ENCODE data around the gene SLC44A1.

The SLC44A1 gene

DNA sequence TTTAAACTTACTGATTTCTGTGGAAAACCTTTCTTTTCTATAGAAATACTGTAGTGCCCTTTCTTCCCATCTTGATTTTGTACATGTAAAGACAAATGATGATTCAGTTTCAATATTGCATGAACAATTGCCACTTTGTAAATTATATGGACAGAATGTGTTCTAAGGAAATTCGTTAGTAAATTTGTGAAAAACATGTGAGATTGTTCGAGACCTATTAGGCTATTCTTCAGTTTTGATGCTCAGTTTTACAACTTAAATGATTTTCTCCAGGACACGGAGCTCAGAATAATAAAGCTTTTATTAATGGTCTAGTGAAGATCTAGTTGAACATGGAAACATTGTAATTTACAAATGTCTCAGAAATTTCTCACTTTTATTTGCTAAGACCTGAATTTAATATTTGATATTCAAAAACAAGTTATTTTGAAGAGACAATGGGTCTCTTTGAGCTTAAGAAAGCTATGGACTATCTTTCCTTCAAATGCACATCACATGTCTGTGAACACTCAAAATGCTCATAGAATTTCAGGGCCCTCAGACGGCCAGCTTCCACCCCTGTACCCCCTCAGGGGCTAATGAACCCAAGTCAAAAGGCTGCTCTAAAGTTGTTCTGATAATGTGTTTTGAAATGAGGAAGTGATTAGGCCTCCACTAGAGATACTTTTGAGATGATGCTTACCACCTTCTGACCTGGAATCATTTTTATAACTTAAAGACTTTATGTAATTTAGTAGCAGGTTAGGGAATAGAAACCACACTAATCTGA, 149.3 kb downstream of the SLC44A1 start:
- no peak for DNase-seq (ENCODE audit: low read depth)

DNA sequence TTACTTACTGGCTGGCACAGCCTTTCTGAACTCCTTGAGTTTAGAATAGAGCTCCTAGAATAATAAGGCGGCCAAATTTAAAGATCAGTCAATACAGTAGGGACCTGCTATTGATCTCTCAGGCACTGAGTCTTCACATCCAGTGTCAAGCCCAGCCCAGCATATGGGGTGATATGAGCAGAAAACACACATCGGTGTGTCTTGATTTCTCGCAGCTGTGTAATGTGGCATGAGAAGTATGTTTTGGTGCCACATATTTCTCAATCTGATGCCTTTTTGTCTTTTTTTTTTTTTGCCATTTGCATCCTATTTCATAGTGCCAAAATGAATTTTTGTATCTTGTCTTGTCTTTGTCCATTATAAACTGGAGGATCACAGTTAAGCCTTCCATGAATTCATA, 152.0 kb downstream of the SLC44A1 start:
- DNase-seq (ENCODE audit: low read depth), result no peak

DNA sequence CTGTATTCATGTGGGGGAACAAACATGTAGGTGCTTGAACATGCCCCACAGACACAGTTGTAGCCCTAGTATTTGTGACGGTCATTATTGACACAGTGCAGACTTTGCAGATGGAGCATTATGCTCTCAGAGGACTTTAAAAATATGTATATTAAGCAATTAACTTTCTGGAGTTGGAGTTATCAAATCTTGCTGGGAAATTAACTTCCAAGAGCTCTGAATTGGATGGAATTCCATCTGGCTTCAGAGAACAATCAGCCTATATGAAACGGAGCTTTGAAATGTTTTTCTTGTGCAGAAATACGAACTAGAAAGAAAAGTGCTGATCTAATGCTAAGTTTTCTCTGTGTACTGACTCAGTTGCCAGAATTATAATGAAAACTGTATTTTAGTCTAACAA, 152.4 kb downstream of the SLC44A1 start:
- no peak for DNase-seq (ENCODE audit: low read depth)

DNA sequence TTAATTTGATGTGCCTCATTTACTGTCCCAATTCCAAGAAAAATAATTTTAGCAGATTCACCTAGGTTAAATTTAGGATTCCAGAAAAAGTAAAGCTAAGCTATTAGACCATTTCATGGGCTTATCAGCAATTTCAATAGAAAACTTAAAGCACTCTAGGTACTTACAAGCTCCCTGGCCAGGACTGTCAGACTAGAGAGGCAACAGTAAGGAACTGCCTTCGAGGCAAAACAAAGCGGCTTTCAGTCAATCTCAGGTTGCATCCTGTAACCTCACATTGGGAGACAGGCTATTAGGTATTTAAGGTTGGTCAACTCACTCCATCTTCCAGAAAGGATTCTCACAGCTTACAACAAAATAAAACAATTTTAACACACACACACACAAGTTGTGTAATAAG, 154.7 kb downstream of the SLC44A1 start:
- DNase-seq (ENCODE audit: low read depth), result no peak

DNA sequence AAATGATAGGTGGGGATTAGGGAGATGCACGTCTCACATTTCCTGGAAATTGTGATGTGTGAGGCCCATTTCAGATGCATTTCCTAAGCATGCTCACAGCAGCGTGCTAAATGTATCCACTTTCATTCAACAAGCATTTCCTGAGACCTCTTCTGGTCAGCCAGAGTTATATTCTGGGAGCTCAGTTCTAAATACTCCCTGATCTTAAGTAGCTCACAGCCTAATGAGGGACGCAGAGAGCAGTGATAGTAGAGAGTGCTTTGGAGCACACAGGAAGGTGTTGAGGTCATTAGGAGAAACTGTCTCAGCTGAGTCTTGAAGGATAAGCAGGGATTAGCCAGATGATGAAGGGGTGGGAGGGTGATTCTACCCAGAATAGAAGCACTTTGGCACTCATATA, 157.2 kb downstream of the SLC44A1 start:
- DNase-seq (ENCODE audit: low read depth), result no peak

DNA sequence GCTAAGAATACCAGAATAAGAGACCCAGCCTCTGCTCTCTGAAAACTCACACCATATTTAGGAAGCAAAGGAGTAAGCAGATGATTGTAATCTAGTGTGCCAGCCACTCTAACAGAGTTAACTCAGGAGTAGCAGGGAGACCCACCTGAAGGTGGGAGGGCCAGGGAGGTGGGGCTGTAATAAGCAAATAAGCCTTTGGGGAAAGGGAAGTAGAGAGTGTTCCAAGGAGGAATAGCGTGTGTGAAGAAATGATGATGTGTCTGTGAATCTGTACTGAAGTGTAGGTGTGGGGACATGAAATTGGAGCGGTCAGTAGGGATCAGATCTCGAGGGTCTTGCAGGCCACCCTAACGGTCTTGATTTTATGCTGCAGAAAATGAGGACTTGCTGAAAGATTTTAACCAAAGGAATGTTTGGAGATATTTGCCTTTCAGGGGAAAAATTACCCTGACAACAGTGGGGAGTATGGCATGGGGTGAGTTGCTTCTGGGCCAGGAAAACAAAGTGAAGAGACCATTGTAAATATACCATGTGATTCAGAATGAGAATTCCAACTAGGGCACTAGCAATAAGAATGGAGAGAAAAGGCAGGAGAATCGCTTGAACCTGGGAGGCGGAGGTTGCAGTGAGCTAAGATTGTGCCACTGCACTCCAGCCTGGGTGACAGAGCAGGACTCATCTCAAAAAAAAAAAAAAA, 159.2 kb downstream of the SLC44A1 start:
- DNase-seq (ENCODE audit: low read depth), result no peak

DNA sequence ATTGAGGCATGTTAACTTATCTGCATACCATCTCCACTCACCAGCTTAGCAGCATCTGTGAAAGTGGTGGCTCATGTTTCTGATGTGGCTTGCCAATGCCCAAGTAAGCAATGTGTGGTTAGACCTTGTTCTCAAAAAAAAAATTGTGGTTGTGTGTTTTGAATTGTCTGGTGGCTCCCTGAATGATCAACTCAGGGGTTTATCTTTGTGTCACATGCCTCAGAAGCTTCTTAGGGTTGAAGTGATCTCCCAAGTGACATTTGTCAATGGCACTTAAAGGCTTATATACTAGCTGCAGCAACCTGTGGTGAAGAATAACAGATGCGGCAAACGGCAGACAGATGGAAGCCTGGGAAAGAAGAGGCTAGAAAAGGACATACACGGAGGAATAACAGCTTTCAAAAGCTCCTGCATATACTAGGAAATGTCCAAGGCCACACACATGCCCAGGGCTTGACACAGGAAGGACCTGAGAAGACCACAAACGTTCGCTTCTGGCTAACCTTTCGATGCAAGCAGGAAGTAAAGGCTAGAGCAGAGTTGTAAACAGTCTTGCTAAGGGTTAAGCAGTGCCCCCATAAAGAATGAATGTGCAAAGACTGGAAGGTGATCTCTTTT, 161.2 kb downstream of the SLC44A1 start:
- peak; percentile 36 for DNase-seq (ENCODE audit: low read depth)

DNA sequence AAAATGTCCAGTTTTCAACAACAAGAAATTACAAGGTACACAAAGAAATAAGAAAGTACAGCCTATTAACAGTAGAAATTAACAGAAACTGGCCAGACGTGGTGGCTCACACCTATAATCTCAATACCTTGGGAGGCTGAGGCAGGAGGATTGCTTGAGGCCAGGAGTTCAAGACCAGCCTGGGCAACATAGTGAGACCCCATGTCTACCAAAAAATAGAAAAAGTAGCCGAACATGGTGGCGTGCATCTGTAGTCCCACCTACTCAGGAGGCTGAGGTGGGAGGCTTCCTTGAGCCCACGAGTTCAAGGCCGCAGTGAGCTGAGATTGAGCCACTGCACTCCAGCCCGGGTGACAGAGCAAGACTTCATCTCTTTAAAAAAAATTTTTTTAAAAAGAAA, 161.9 kb downstream of the SLC44A1 start:
- no peak for DNase-seq (ENCODE audit: low read depth)

DNA sequence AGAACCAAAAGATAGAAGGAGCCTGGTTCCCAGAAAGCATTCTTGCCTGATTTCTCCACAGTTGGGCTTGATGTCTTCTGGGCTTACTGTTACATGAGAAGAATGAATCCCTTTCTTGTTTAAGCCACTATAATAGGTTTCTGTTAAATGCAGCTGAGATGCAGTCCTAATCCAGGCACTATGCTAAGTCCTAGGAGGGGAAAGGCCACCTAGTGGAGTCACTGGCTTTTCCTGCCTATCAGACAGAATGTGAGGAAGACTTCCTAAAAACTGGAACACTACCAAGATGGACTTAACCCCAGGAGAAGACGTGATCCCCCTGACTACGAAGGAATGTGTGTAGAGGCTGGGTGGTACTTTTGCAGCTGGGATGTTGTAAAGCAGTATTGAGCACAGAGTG, 169.1 kb downstream of the SLC44A1 start:
- no peak for DNase-seq (ENCODE audit: low read depth)

DNA sequence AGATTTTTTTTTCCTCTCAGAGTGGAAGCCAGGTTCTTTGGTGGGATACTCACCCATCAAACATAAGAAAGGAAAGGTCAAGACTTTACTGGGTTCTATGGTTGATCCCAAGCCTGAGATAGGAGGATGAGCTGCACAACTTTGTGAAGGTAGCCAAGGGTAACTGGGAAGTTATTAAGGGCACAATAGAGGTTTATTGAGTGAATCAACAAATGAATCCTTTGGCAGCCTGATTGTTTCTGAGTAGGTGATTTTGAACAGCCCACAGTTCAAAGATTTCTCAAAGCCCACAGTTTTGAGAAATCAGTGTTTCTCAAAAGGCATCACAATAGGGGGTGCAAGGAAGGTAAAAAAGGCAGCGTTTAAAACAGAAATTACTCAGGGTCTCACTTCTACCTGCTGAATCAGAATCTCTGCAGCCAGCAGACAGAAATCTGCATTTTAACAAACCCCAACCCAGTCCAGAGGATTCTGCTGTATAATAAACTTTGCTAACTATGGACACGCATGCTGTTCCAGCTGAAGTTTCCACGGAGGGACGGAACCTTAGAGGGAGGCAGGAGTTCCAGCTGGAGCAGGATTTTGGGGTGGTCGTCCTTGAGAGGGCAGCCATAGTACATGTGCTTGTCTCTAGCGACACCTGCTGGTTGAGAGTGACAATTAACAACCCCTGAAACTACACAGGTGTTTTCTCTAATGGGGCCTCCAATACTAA, 170.7 kb downstream of the SLC44A1 start:
- peak; percentile 34 for DNase-seq (ENCODE audit: low read depth)

DNA sequence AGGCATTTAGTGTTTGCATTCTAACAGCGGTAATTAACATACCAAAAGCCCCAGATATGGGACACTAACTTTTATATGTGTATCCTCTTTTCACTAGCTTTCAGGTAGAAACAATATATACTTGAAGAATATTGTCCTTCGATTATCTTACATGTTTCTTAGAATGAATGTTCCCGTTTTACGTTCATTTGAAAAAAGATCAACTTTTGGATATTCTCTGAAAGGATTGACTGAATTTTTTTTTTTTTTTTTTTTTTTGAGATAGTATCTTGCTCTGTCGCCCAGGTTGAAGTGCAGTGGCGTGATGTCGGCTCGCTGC, 171.2 kb downstream of the SLC44A1 start:
- DNase-seq (ENCODE audit: low read depth), result no peak

DNA sequence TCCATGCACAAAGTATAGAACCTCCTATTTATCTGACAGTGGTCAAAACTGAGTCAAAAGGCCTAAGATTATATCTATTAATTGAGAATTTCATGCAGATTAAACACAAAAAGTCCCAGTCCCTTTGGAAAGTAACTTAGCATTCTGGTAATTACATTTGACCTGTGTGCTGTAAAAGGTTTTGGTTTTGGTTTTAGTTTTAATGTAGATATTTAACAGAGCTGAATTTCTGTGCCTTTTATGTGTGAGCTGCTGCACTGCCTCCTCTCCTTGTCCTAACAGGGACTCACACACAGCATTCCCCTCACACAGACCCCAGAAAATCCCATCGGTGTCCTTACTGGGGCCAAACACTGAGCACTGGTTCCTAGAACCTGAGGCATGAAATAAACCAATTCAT, 172.4 kb downstream of the SLC44A1 start:
- DNase-seq (ENCODE audit: low read depth), result no peak

DNA sequence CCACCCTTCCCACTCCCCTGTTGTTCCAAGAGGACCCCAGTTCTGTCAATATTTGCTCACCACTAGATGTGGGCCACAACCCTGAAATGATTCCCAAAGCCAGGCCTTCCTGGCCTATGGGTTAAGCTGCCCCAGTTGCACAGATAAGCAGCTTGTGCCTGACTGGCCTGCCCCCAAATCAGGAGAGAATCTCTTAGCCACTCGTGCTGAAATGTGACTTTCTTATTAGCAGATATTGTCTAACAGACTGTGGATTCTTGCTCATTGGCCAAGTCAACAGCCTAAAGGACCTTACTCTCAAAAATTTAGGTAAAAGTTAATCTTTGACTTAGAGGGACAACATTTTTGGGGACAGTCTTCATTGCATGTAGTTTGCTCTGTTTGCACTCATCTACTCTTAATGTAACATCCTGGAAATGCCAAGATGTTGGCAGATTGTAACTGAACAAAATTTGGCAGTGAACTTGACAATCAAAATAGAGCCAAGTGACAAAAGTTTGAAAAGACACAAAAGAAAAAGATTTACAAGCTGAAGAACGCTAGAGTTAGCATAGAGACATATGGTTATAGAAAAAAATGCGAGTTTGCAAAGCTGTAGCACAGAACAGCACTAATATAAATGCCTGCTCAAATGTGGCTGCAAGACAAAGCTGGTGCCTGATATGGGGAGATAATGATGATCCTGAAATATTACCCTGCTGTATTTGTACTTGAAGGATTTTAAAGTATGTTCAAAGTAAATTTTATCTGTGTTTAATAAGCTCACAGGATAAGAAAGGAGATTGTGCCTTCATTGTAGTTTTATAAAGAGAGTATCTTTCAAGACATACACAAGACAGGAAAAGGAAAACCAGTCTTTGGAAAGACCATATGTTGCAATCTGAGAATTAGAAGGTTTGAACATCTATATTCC, 174.4 kb downstream of the SLC44A1 start:
- no peak for DNase-seq (ENCODE audit: low read depth)

DNA sequence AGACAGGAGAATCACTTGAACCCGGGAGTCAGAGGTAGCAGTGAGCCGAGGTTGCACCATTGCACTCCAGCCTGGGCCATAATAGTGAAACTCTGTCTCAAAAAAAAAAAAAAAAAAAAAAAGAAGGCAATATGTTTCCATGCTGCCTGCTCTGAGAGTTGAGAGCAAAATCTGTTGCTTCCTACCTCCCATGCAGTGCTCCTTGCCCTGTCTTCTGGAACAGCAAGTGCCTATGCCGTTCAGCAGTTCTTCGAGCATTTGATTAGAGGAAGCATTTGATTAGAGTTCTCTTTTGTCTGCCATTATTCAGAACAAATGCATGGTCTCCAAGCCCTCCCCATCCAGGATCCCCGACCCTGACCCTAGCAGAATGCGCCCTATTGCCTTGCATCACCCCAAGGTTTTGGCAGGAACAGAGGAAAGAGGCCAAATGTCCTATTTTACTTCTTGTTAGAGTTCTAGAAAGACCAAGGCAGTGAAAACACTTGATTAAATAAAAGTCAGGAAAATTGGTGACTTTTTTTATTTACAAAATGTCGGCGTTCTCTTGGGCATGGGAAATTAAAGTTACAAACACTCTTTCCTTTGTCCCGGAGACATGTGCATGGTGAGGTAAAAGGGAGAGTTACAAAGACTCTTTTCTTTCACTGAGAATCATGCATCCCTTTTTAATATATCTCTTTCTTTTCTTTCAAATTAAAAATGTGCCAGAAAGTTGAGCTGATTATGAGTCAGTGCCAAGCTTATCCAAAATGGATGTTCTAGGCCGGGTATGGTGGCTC, 175.6 kb downstream of the SLC44A1 start:
- DNase-seq (ENCODE audit: low read depth), result no peak

DNA sequence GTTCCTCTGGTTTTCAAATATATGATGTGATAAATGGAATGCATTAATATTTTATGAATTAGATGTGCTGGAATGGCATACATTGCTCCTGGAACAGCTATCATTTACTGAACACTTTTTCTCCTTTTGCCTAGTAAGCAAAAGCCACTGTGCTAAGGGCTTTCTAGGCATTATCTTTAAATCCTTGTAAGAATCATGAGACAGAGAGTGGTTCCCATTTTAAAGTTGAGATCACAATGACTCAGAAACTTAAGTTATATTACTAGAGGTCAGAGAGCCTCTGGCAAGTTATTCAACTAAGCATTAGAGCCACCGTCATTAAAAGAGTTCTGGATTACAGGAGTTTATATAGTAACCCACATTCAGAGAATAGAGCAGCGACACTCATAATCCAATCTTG, 176.7 kb downstream of the SLC44A1 start:
- DNase-seq (ENCODE audit: low read depth), result no peak

DNA sequence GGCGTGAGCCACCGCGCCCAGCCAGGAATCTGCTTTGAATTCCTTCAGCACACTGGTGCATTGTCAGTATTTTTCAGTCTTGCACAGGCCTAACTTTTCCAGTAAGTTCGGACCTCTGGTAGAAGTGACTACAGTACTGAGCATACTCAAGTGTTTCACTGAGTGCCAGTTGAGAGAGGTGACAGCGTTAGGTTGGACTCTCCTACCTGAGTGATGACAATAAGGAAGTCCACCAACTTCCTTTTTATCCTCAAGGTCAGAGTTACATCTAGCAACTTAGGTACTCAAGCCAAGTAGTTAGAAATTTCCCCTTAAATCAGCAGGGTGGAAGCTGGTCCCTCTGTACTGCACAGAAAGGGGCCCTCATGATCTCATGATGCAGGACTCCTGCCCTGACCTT, 177.4 kb downstream of the SLC44A1 start:
- DNase-seq (ENCODE audit: low read depth), result no peak

DNA sequence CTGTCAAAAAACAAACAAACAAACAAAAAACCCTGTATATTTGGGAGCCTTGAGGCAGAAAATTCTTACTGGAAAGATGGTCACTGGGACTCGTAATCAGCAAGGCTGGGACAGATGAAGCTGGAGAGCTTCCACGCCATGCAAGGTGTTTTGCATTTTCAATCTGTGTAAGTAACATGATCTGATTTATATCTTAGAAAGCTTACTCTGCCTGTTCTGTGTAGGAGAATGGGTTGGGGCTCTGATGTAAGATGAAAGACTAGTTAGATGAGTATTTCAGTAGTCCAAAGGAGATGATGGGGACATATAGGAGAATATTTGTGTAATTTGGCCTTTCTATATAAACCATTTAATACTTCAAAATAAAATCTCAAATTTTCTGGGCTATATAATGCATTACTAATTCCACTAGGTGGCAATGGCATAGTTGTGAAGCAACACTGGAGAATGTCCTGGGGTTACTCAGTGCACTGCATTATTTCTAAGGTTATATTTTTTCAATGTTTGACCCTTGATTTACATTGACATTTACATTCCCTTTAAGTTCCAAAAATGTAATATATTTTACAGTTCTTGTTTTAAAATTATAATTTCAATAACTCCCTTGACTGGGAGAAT, 181.5 kb downstream of the SLC44A1 start:
- DNase-seq (ENCODE audit: low read depth), result no peak

DNA sequence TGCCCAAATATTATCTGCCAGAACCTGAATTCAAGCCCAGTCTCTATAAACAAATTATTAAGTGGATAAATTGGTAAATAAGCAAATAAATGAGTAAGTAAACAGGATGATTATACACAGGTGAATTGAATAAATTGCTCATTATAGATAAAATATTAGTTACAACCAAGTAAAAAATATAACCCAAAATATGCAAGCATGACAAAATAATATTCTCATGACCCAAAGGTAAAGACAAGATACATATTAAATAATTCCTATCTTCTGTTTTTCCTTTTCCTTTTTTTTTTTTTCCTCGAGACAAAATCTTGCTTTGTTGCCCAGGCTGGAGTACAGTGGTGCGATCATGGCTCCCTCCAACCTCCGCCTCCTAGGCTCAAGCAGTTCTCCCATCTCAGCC, 182.2 kb downstream of the SLC44A1 start:
- no peak for DNase-seq (ENCODE audit: low read depth)

DNA sequence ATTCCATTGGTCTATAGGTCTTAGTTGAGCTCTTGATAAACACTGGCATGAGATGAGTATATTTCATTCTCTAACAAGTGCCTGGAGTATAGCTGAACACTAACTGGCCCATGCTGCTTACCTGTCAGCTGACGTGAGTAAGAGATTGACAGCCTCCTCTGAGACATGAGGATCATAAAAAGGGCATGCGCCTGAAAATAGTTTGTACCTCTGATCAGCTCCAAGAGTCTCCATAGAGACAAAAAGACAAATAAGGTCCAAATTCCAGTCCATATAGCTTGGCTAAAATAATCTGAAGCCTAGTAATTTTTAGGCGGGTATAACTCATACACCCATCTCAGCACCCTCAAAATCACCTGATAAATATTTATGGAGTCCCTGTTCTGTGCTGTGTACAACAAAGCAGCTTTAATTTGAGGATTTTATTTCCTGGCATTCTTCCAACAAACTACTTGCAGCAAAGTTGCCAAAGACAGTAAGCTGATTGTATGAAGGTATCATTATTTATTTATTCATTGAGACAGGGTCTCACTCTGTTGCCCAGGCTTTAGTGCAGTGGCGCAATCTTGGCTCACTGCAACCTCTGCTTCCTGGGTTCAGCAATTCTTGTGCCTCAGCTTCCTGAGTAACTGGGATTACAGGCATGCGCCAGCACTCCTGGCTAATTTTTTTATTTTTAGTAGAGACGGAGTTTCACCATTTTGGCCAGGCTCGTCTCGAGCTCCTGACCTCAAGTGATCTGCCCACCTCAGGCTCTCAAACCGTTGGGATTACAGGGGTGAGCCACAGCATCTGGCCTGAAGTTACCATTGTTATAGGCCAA, 187.2 kb downstream of the SLC44A1 start:
- no peak for DNase-seq (ENCODE audit: low read depth)

Data from activated T-cell treated with anti-CD3 and anti-CD28 coated beads for 48 hours (primary cell).